HFFc6 (cell line): Measurements from ENCODE around the gene GPR27. TPM values are rescaled to one million over a fixed set of nuclear protein-coding genes. Genes with fewer than 3 reads are reported as not detected.

Experiments used
- DNase-seq: peaks from one replicate; pipeline ENCODE4 v3.0.0-alpha.2; 2018
- H3K27ac Mint-ChIP-seq: 2 replicates; pipeline ENCODE4 v1.8.0; 2020; ENCODE audit warnings: mild to moderate bottlenecking, mixed read lengths
- H3K27me3 Mint-ChIP-seq: 2 replicates; pipeline ENCODE4 v1.8.0; 2021; ENCODE audit warnings: mild to moderate bottlenecking, moderate library complexity, mixed read lengths; ENCODE audit not compliant: insufficient read depth
- H3K36me3 Mint-ChIP-seq: 2 replicates; pipeline ENCODE4 v1.8.0; 2021; ENCODE audit warnings: low read depth, mixed read lengths
- H3K4me1 Mint-ChIP-seq: 2 replicates; pipeline ENCODE4 v1.8.0; 2020; ENCODE audit warnings: low read depth, mixed read lengths
- H3K4me3 Mint-ChIP-seq: 2 replicates; pipeline ENCODE4 v1.8.0; 2020; ENCODE audit warnings: mild to moderate bottlenecking, moderate library complexity, mixed read lengths
- H3K9me3 Mint-ChIP-seq: 2 replicates; pipeline ENCODE4 v1.8.0; 2020; ENCODE audit warnings: mild to moderate bottlenecking, mixed read lengths
- total RNA-seq, 6 experiments: library from RNA; stranded (reverse); fragmentation: NEBNext Ultra II Directional; extraction: Animal tissue kit (Norgen Biotek cat#: 25700); gene quantifications; 2 replicates in 1 of 6; 3 replicates in 5 of 6; pipeline ENCODE4 v1.2.3, GENCODE V29; 2021
- TF ChIP-seq, protein P1 (sequence below): fragments of 200-600 bp; sonication (generic); IDR thresholded peaks from 2 replicates; pipeline ENCODE4 v1.5.0; 2021; ENCODE audit warnings: antibody characterized with exemption, mild to moderate bottlenecking

Gene GPR27
- total RNA-seq, 6 experiments from 2014 or later, result not detected

DNA sequence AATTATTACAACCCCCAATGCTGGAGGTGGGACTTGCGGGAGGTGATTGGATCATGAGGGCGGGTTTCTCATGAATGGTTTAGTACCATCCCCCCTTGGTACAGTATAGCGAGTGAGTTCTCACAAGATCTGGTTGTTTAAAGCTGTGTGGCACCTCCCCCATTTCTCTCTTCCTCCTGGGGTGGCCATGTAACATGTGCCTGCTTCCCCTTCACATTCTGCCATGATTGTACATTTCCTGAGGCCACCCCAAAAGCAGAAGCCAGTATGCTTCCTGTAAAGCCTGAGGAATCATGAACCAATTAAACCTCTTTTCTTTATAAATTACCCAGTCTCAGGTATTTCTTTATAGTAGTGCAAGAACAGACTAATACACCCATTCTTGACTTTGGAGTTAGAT is 51.5 kb downstream of the GPR27 start:
- no peak overlapping the region for H3K27ac Mint-ChIP-seq
- peaks cover 18% of the 10 kb centered on the region for H3K27me3 Mint-ChIP-seq
- no peaks in the 10 kb centered on the region for H3K36me3 Mint-ChIP-seq
- H3K4me1 Mint-ChIP-seq, result no peaks in the 10 kb centered on the region
- H3K4me3 Mint-ChIP-seq, result no peak overlapping the region
- no peaks in the 10 kb centered on the region for H3K9me3 Mint-ChIP-seq
- TF ChIP-seq, protein P1, sequence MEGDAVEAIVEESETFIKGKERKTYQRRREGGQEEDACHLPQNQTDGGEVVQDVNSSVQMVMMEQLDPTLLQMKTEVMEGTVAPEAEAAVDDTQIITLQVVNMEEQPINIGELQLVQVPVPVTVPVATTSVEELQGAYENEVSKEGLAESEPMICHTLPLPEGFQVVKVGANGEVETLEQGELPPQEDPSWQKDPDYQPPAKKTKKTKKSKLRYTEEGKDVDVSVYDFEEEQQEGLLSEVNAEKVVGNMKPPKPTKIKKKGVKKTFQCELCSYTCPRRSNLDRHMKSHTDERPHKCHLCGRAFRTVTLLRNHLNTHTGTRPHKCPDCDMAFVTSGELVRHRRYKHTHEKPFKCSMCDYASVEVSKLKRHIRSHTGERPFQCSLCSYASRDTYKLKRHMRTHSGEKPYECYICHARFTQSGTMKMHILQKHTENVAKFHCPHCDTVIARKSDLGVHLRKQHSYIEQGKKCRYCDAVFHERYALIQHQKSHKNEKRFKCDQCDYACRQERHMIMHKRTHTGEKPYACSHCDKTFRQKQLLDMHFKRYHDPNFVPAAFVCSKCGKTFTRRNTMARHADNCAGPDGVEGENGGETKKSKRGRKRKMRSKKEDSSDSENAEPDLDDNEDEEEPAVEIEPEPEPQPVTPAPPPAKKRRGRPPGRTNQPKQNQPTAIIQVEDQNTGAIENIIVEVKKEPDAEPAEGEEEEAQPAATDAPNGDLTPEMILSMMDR, result no peak
- DNase-seq, result no peak

DNA sequence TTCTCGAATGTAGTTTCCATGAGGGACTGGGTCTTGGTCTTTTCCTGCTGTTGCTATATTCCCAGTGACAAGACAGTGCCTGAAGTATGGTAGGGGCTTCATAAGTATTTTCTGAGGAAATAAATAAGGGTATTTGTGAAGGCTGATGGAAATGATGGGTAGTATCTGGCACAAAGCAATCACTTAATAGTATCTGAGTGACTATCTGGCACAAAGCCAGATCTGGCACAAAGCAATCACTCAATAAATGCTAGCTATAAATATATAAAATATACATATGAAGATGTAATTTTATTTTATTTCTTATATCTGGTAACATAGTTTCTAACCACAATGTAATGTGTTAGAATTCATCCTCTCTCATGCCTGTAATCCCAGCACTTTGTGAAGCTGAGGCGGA is 52.0 kb downstream of the GPR27 start:
- H3K27ac Mint-ChIP-seq, result no peak overlapping the region
- TF ChIP-seq, protein P1, result no peak
- no peak overlapping the region for H3K4me3 Mint-ChIP-seq

More for the DNA sequence above, 52.0 kb downstream of the GPR27 start:
- no peak for DNase-seq
- Mint-ChIP-seq H3K9me3 (no peaks in the 10 kb centered on the region), H3K36me3 (no peaks in the 10 kb centered on the region), H3K27me3 (peaks cover 19% of the 10 kb centered on the region), H3K4me1 (no peaks in the 10 kb centered on the region)

Other genes with a start within 250 kb of the GPR27 start
- gene FOXP1, start 170.1 kb upstream of the GPR27 start, total RNA-seq, result 10 to 100 TPM; 32.2 to 59.3 (median 52.0) TPM
- 1 to 10 TPM in 2 of 6 experiments, under 1 TPM in 4; 0.65 to 1.1 (median 0.94) TPM for gene EIF4E3, start 28.5 kb upstream of the GPR27 start, total RNA-seq
- not detected for gene PROK2, start 31.3 kb downstream of the GPR27 start, total RNA-seq